ENCODE measurements around the gene GBGT1. TPM values are rescaled to one million over a fixed set of nuclear protein-coding genes. Genes with fewer than 3 reads are reported as not detected.

The GBGT1 gene
- total and polyA plus RNA-seq, 2 donors (not counting 3 experiments of a cell fraction or from before 2014, with no cell fraction given), result 35.6 to 56.3 TPM

GRCh38 chr9:133203506-133204075 lies 39.9 kb upstream of the GBGT1 start:
- Histone ChIP-seq H3K36me3 (ENCODE audit: control insufficient read depth in 2 of 2, extremely low read depth in 1 of 2, insufficient read depth in 2 of 2, low read length in 2 of 2) (no peaks in the 10 kb centered on the region), H3K9ac (replicated peaks; ENCODE audit: extremely low read depth, insufficient read depth, low read length) (no peak overlapping the region), H3K9me3 (replicated peaks; ENCODE audit: control insufficient read depth, insufficient read depth, low read length) (no peaks in the 10 kb centered on the region), H4K20me1 (replicated peaks; ENCODE audit: control insufficient read depth, extremely low read depth, insufficient read depth, low read length) (no peaks in the 10 kb centered on the region), H3K79me2 (ENCODE audit: control insufficient read depth, insufficient read depth, low read length) (no peaks in the 10 kb centered on the region), H3K27me3 (ENCODE audit: control insufficient read depth in 2 of 2, insufficient read depth in 2 of 2, low read length in 2 of 2) (peaks cover 0 to 4% of the 10 kb centered on the region in 2 experiments), H3K4me3 (replicated peaks in 1 of 3; ENCODE audit: insufficient read depth in 1 of 3, low read depth in 1 of 3, low read length in 3 of 3) (no peak overlapping the region), H3K9me1 (replicated peaks; ENCODE audit: control insufficient read depth, extremely low read depth, insufficient read depth, low read length) (no peaks in the 10 kb centered on the region), H2AFZ (ENCODE audit: low read depth, low read length) (no peak overlapping the region), H3K27ac (ENCODE audit: insufficient read depth, low read depth, low read length) (no peak overlapping the region), H3K4me1 (ENCODE audit: control insufficient read depth, extremely low read depth, insufficient read depth, low read length) (no peaks in the 10 kb centered on the region), H3K4me2 (ENCODE audit: insufficient read depth, low read length) (no peak overlapping the region)
- BruUV-seq (replicated peaks), result no TSS peak
- FAIRE-seq, result no peak
- DNase-seq (ENCODE audit: low read depth, low spot score), result no peak
- intact Hi-C loops (cut with micrococcal nuclease) (no loop called here), dilution Hi-C loops (cut with MboI; ENCODE audit: extremely low pct_ligation_motif_present, low sequenced_read_pairs) (no loop called here)
- ChIA-PET POLR2A (no interaction called here), CTCF (no interaction called here)
- TF ChIP-seq MAX (IDR thresholded peaks at IDR 0.05; ENCODE audit: insufficient read depth, insufficient read length) (no peak), CTCF (IDR thresholded peaks at IDR 0.05; ENCODE audit: extremely low read depth in 1 of 2, insufficient read depth in 1 of 2, low read depth in 1 of 2, low read length in 2 of 2) (no peak), FOS (IDR thresholded peaks at IDR 0.05; ENCODE audit: borderline replicate concordance, insufficient read depth, low read length) (no peak), JUN (IDR thresholded peaks at IDR 0.05; ENCODE audit: borderline replicate concordance, insufficient read depth, insufficient read length, low read depth) (no peak), GATA2 (IDR thresholded peaks at IDR 0.05; ENCODE audit: insufficient read depth, insufficient read length, low read depth, low read length) (no peak), POLR2A (IDR thresholded peaks at IDR 0.05; ENCODE audit: low read depth, low read length) (no peak), POLR2AphosphoS5 (IDR thresholded peaks at IDR 0.05; ENCODE audit: insufficient read depth, low read depth, low read length) (no peak), EZH2 (IDR thresholded peaks at IDR 0.05; ENCODE audit: borderline replicate concordance, low read depth, low read length, severe bottlenecking) (no peak)

All from endothelial cell of umbilical vein (primary cell).